Right lung (tissue), 5 donors: ENCODE results near the gene TMEM60. TPM values are rescaled to one million over a fixed set of nuclear protein-coding genes. Genes with fewer than 3 reads are reported as not detected.
A peak's percentile ranks its signal among the peaks of the same experiment; 100 is the strongest.

Experiments used
- DNase-seq, 2 donors: peaks; one replicate each; pipeline ENCODE4 v3.0.0-alpha.2; 2013
- polyA plus RNA-seq, 5 donors: library from polyadenylated mRNA; unstranded; fragments of 120-200 nt; gene quantifications; one replicate each; pipeline versions ENCODE4 v1.2.1 to v1.2.3, GENCODE V29; 2013; ENCODE audit warnings: inconsistent platforms in 1 of 5, low replicate concordance in 1 of 5; ENCODE audit not compliant: insufficient read length in 5 of 5, insufficient read depth in 1 of 5

Gene TMEM60
- polyA plus RNA-seq, 5 donors, result 20.5 to 27.9 (median 21.9) TPM

DNA sequence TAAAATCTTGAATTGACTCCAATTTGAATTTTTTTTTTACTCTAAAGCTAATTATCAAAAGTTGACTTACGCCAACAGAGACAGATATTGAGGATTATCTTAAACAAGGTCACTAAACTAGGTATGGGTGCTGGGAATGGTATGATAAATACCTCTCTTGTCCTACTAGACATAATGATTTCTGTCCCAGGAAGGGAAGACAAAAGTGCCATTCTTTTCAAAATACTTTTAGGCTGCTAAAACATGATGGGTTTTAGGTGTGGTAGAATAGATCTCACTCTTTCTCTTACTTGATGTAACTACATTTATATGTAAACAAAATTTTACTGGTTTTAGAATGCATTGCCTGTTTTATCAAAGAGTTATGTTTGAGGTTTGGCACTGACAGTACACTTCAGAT lies 15.1 kb downstream of the TMEM60 start:
- no peak for DNase-seq

DNA sequence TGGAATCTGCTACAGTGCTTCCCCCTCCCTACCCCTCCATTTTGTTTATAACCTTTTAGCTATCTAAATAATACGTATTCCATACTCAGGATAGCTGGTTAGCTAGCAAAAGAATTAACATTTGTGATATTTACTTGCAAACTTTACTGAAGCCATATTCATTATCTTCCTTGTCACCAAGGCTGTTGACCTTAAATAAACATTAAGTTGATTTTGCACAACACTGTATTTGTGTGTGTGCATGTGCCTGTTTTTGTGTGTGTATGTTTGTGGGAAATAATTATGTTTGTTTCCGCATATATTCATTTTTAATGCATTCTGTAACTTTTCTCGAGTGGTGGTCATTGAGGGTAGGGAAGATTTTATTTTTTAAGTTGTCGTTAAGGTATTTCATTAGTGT lies 15.9 kb downstream of the TMEM60 start:
- DNase-seq, result no peak

DNA sequence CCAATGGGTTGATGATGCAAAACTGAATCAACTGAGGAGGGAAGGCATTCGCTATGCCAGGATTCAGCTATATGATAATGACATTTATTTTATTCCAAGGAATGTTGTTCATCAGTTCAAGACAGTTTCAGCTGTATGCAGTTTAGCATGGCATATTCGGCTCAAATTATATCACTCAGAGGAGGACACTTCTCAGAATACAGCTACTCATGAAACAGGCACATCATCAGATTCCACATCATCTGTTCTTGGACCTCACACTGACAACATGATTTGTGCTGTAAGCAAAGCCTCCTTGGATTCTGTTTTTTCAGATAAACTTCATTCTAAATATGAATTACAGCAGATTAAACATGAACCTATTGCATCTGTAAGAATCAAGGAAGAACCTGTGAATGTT lies 19.7 kb downstream of the TMEM60 start:
- DNase-seq, result no peak

GRCh38 chr7:77771901-77772300 lies 26.3 kb downstream of the TMEM60 start:
- DNase-seq, result no peak

DNA sequence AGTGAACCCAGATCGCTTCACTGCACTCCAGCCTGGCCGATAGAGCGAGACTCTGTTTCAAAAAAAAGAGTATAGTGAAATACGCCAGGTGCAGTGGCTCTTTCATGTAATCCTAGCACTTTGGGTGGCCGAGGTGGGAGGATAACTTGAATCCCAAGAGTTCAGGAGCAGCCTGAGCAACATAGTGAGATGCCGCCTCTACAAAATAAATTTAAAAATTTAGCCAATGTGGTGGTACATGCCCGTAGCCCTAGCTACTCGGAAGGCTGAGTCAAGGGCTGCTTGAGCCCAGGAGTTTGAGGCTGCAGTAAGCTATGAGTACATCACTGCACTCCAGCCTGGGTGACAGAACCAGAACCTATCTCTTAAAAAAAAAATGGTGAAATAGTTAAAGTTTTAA lies 27.9 kb downstream of the TMEM60 start:
- DNase-seq, result no peak

DNA sequence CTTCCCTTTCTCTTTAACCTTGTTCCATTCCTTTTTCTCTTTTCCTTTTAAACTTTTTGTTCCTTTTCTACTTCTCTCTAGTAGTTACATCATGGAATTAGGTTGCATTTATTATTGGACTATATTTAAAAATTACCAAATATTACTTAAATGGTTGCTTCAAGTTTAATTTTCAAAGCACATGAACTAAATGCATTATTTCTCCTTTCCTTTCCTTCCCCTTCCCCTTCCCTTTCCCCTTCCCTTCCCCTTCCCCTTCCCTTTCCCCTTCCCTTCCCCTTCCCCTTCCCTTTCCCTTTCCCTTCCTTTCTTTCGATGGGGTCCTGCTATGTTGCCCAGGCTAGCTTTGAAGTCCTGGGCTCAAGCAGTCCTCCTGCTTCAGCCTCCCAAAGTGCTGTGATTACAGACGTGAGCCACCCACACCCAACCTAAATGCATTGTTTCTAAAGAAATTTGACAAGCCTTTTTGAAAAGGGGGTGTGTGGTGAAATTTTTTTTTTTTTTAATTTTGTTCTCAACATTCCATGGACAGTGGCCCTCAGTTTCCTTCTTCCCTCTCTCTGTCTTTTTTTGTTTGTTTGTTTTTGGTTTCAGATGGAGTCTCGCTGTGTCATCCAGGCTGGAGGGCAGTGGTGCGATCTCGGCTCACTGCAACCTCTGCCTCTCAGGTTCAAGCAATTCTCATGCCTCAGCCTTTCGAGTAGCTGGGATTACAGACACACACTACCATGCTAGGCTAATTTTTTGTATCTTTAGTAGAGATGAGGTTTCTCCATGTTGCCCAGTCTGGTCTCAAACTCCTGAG lies 31.2 kb downstream of the TMEM60 start:
- DNase-seq, result no peak

- DNase-seq, result no peak
Measured at GRCh38 chr7:77765906-77766800, 32.1 kb downstream of the TMEM60 start.

GRCh38 chr7:77765481-77765880 lies 32.8 kb downstream of the TMEM60 start:
- DNase-seq, result no peak

DNA sequence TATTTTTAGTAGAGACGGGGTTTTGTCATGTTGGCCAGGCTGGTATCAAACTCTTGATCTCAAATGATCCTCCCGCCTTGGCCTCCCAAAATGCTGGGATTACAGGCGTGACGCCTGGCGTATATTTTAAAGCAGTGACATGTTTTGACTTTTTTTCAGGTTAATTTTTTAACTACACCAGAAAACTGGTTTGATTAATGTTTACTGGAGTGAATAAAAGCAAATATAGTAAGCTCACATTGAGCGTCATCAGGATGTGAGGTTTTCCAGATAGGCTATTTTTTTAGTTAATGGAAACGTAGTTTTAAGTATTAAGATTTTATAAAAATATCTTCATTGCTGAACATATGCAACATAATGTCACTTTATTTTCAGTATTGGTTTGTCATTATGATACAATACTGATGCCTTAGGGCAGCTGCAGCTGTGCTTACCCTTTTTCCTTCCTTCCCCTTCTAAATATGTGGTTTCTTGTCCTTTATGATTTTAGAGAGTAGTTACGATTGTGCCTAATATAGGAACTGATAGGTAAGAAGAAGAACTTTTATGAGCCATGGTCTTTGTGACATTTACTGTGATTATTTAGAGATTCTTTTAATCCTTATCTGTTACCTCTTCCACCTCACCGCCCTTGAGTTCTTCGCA lies 37.3 kb downstream of the TMEM60 start:
- no peak for DNase-seq

GRCh38 chr7:77759294-77759889 lies 38.8 kb downstream of the TMEM60 start:
- peak; percentile 42 to 53 for DNase-seq

DNA sequence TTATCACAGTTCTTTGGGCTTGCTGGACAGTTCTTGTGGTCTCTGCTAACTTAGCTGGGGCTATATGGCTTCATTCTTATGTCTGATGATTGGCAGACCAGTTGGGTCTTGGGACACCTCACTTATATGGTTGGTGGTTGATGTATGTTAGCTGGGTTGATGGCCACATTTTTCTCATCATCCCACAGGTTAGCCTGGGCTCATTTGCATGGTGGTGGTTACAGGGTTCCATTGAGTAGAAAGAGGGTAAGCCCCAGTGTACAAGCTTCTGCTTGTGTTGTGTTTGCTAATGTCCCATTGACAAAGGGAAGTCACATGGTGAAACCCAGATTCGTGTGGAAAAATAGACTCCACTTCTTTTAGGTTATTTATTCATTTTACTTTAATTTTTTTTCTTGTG lies 40.6 kb downstream of the TMEM60 start:
- no peak for DNase-seq

GRCh38 chr7:77753173-77753572 lies 45.1 kb downstream of the TMEM60 start:
- DNase-seq, result no peak

GRCh38 chr7:77752016-77752415 lies 46.2 kb downstream of the TMEM60 start:
- DNase-seq, result no peak

- DNase-seq, result no peak
Measured at GRCh38 chr7:77747718-77748117, 50.5 kb downstream of the TMEM60 start.

- DNase-seq, result no peak
Measured at GRCh38 chr7:77747178-77747577, 51.1 kb downstream of the TMEM60 start.

- no peak for DNase-seq
Measured at GRCh38 chr7:77746824-77747165, 51.4 kb downstream of the TMEM60 start.

- no peak for DNase-seq
Measured at GRCh38 chr7:77746164-77746823, 51.9 kb downstream of the TMEM60 start.

DNA sequence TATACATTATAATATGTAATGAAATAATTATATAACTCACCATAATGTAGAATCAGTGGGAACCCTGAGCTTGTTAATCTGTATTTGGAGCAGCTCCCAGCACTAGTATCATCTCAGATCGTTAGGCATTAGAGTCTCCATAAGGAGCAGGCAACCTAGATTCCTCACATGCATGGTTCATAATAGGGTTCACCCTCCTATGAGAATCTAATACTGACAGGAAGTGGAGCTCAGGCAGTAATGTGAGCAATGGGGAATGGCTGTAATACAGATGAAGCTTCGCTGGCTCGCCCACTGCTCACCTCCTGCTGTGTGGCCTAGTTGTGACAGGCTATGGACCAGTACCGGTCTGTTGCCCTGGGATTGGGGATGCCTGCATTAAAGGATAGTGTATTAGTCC lies 52.5 kb downstream of the TMEM60 start:
- no peak for DNase-seq
